ENCODE measurements around the gene PAEP. TPM values are rescaled to one million over a fixed set of nuclear protein-coding genes. Genes with fewer than 3 reads are reported as not detected.

PAEP gene
- polyA plus RNA-seq, 1 donor (not counting 4 experiments of a cell fraction or from before 2014, with no cell fraction given): not detected

DNA sequence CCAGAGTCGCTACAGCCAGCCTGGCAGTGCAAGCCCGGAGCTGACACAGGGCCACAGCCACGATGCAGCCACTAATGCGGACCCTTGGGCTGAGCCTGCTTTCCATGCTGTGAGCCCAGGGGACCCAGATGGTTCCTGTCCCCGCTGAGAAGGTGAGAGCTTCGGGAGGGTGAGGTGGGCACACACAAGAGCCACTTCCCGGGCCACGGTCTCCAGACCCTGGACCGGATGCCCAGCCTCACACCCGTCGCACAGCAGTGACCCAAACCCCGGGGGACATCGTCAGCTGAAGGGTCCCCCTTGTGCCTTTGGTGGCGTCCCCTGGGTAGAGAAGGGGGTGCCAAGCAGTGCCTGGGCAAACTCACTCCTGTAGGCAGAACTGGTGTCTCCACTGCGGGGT lies 13.4 kb downstream of the PAEP start:
- Histone ChIP-seq H3K4me1 (ENCODE audit: control insufficient read depth, extremely low read depth, insufficient read depth, low read length) (no peaks in the 10 kb centered on the region), H3K9me3 (ENCODE audit: control insufficient read depth, low read depth, low read length) (no peaks in the 10 kb centered on the region), H3K4me2 (ENCODE audit: control insufficient read depth, extremely low read depth, insufficient read depth, low read depth, low read length) (no peak overlapping the region), H3K27ac (ENCODE audit: control insufficient read depth, insufficient read depth, low read length) (no peak overlapping the region), H3K9ac (ENCODE audit: control insufficient read depth, extremely low read depth, insufficient read depth, low read length) (no peak overlapping the region), H4K20me1 (ENCODE audit: control insufficient read depth, extremely low read depth, insufficient read depth, low read length) (no peaks in the 10 kb centered on the region), H3K79me2 (ENCODE audit: control insufficient read depth, insufficient read depth, low read length) (no peaks in the 10 kb centered on the region), H3K27me3 (ENCODE audit: control insufficient read depth, extremely low read depth, insufficient read depth, low read length) (no peaks in the 10 kb centered on the region), H3K9me1 (ENCODE audit: control insufficient read depth, extremely low read depth, insufficient read depth, low read length) (no peaks in the 10 kb centered on the region), H2AFZ (ENCODE audit: control insufficient read depth, low read length) (no peak overlapping the region), H3K36me3 (ENCODE audit: control insufficient read depth in 2 of 2, extremely low read depth in 1 of 2, insufficient read depth in 2 of 2, low read length in 2 of 2) (no peaks in the 10 kb centered on the region), H3K4me3 (ENCODE audit: control insufficient read depth in 2 of 3, extremely low read depth in 1 of 3, insufficient read depth in 2 of 3, low read depth in 1 of 3, low read length in 3 of 3) (no peak overlapping the region)
- DNase-seq (ENCODE audit: low read depth, low spot score) (no peak), FAIRE-seq (no peak)
- dilution Hi-C loops (cut with MboI; ENCODE audit: extremely low pct_ligation_motif_present, low sequenced_read_pairs): no loop called here
- TF ChIP-seq, protein P1, sequence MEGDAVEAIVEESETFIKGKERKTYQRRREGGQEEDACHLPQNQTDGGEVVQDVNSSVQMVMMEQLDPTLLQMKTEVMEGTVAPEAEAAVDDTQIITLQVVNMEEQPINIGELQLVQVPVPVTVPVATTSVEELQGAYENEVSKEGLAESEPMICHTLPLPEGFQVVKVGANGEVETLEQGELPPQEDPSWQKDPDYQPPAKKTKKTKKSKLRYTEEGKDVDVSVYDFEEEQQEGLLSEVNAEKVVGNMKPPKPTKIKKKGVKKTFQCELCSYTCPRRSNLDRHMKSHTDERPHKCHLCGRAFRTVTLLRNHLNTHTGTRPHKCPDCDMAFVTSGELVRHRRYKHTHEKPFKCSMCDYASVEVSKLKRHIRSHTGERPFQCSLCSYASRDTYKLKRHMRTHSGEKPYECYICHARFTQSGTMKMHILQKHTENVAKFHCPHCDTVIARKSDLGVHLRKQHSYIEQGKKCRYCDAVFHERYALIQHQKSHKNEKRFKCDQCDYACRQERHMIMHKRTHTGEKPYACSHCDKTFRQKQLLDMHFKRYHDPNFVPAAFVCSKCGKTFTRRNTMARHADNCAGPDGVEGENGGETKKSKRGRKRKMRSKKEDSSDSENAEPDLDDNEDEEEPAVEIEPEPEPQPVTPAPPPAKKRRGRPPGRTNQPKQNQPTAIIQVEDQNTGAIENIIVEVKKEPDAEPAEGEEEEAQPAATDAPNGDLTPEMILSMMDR (optimal IDR thresholded peaks at IDR 0.05 in 1 of 3, IDR thresholded peaks at IDR 0.05 in 1 of 3, conservative IDR thresholded peaks at IDR 0.05 in 1 of 3; ENCODE audit: extremely low read depth in 1 of 3, insufficient read depth in 2 of 3, low read length in 3 of 3): no peak
- TF ChIP-seq EZH2 (IDR thresholded peaks at IDR 0.05; ENCODE audit: low read length): no peak

DNA sequence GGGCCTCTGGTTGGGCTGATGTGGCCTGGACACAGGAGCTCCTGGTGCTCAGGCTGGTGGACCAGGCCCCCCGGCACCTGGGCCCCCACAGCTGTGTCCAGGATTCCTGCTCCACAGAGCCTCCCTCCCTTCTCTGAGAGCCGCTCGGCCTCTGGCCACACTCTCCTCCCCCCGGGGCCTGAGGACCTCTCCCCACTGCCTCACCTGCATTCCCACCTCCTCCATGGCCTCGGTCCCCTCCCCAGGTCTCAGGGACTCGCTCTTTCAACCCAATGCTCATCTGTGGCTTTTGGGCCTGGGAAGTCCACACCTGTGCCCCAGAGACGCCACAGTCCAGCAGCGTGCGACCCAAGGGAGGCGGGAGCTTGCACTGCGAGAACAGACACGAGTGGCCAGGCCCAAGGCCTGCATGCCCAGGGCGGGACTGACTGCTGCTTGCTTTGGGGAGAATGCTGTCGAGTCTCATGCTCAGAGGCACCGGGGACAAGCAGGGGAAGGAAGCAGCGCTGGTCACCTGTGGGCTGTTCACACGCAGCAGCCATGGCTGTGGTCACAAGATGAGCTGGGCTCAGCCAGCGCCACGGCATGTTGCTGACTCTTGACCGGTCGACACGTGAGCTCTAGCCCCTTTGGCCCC lies 14.6 kb downstream of the PAEP start:
- Histone ChIP-seq H3K36me3 (ENCODE audit: control insufficient read depth in 2 of 2, extremely low read depth in 1 of 2, insufficient read depth in 2 of 2, low read length in 2 of 2) (no peaks in the 10 kb centered on the region), H3K9me3 (ENCODE audit: control insufficient read depth, low read depth, low read length) (no peaks in the 10 kb centered on the region), H3K4me2 (ENCODE audit: control insufficient read depth, extremely low read depth, insufficient read depth, low read depth, low read length) (no peak overlapping the region), H3K9me1 (ENCODE audit: control insufficient read depth, extremely low read depth, insufficient read depth, low read length) (no peaks in the 10 kb centered on the region), H3K27me3 (ENCODE audit: control insufficient read depth, extremely low read depth, insufficient read depth, low read length) (no peaks in the 10 kb centered on the region), H3K4me1 (ENCODE audit: control insufficient read depth, extremely low read depth, insufficient read depth, low read length) (no peaks in the 10 kb centered on the region), H4K20me1 (ENCODE audit: control insufficient read depth, extremely low read depth, insufficient read depth, low read length) (no peaks in the 10 kb centered on the region), H2AFZ (ENCODE audit: control insufficient read depth, low read length) (no peak overlapping the region), H3K9ac (ENCODE audit: control insufficient read depth, extremely low read depth, insufficient read depth, low read length) (no peak overlapping the region), H3K79me2 (ENCODE audit: control insufficient read depth, insufficient read depth, low read length) (no peaks in the 10 kb centered on the region), H3K4me3 (ENCODE audit: control insufficient read depth in 2 of 3, extremely low read depth in 1 of 3, insufficient read depth in 2 of 3, low read depth in 1 of 3, low read length in 3 of 3) (no peak overlapping the region), H3K27ac (ENCODE audit: control insufficient read depth, insufficient read depth, low read length) (no peak overlapping the region)
- no peak for TF ChIP-seq EZH2 (IDR thresholded peaks at IDR 0.05; ENCODE audit: low read length)
- TF ChIP-seq, protein P1 (optimal IDR thresholded peaks at IDR 0.05 in 1 of 3, IDR thresholded peaks at IDR 0.05 in 1 of 3, conservative IDR thresholded peaks at IDR 0.05 in 1 of 3; ENCODE audit: extremely low read depth in 1 of 3, insufficient read depth in 2 of 3, low read length in 3 of 3): no peak
- dilution Hi-C loops (cut with MboI; ENCODE audit: extremely low pct_ligation_motif_present, low sequenced_read_pairs): no loop called here
- FAIRE-seq (no peak), DNase-seq (ENCODE audit: low read depth, low spot score) (no peak)
